K562 (cell line): ENCODE measurements around the gene C16orf78. TPM values are rescaled to one million over a fixed set of nuclear protein-coding genes. Genes with fewer than 3 reads are reported as not detected.

ENCODE experiments used
- ATAC-seq: fragments of 200-7000 bp; cut with Tn5 transposase; 3 replicates; pipeline ENCODE4 v1.9.1; 2020; ENCODE audit warnings: moderate library complexity
- BruUV-seq: library from RNA; stranded (reverse); fragments of 400-500 nt; replicated peaks from 2 replicates; lab custom pipeline; 2021; lab: Mats Ljungman, UMichigan
- CTCF ChIA-PET: fragments of 300-600 bp; formaldehyde crosslinking; extraction: SDS; loops from one replicate; lab custom pipeline; 2021; ENCODE audit warnings: low intra/inter-chr PET ratio; lab: Yijun Ruan, JAX
- POLR2A ChIA-PET: fragments of 300-600, 350-650 bp; sonication (Branson Sonifier 250); formaldehyde crosslinking; extraction: SDS; loops from one replicate; lab custom pipeline; 2021; ENCODE audit warnings: antibody characterized with exemption, inconsistent platforms; lab: Yijun Ruan, JAX
- DNase-seq, 4 experiments: peaks; one replicate each; pipeline versions ENCODE4 v3.0.0 to v3.0.0-alpha.2; 2011 to 2018; ENCODE audit warnings: low spot score in 3 of 4, mixed read lengths in 3 of 4; ENCODE audit errors: extremely low read depth in 1 of 4
- FAIRE-seq: peaks from 2 replicates; lab custom pipeline; 2011; peaks lifted over from hg19 to GRCh38; lab: Jason Lieb, UNC
- H2AFZ ChIP-seq: 2 replicates; pipeline ENCODE4 v1.6.0; 2011; ENCODE audit warnings: low read depth, low read length, control low read depth, inconsistent platforms
- H3K27ac ChIP-seq: fragments of 200-600 bp; 3 replicates; pipeline ENCODE4 v1.8.0; 2011; ENCODE audit warnings: low read depth, mild to moderate bottlenecking, control low read depth, inconsistent platforms, low read length, moderate library complexity, mixed read lengths; ENCODE audit errors: extremely low read depth
- H3K27me3 ChIP-seq, 2 experiments: fragments of 300-600 bp in 1 of 2; 2 replicates in 1 of 2; 3 replicates in 1 of 2; pipeline versions ENCODE4 v1.6.0 to v1.8.0; 2011; ENCODE audit warnings: inconsistent platforms in 2 of 2, low read length in 2 of 2, mild to moderate bottlenecking in 1 of 2, mixed read lengths in 1 of 2, moderate library complexity in 1 of 2; ENCODE audit not compliant: control insufficient read depth in 2 of 2, insufficient read depth in 2 of 2
- H3K36me3 ChIP-seq: fragments of 300-600 bp; 3 replicates; pipeline ENCODE4 v1.8.0; 2011; ENCODE audit warnings: mild to moderate bottlenecking, low read length, inconsistent platforms; ENCODE audit not compliant: control insufficient read depth, insufficient read depth
- H3K4me1 ChIP-seq, 2 experiments: fragments of 200-600 bp in 1 of 2; replicated peaks in 1 of 2; 2 replicates in 1 of 2; 3 replicates in 1 of 2; pipeline versions ENCODE4 v1.5.1 to v1.8.0; 2011; ENCODE audit warnings: inconsistent platforms in 2 of 2, low read length in 2 of 2, mild to moderate bottlenecking in 1 of 2, mixed read lengths in 1 of 2, moderate library complexity in 1 of 2; ENCODE audit not compliant: control insufficient read depth in 2 of 2, insufficient read depth in 2 of 2
- H3K4me2 ChIP-seq: 2 replicates; pipeline ENCODE4 v1.6.1; 2011; ENCODE audit warnings: low read length, control low read depth, inconsistent platforms, mixed read lengths; ENCODE audit not compliant: insufficient read depth
- H3K4me3 ChIP-seq: fragments of 200-600 bp; sonication (generic), shearing (Covaris generic); 2 replicates; pipeline ENCODE4 v1.5.1; 2016; ENCODE audit warnings: control low read depth, inconsistent platforms
- H3K79me2 ChIP-seq: fragments of 200-600 bp; 3 replicates; pipeline ENCODE4 v1.8.0; 2011; ENCODE audit warnings: low read length, inconsistent platforms; ENCODE audit not compliant: control insufficient read depth, insufficient read depth
- H3K9ac ChIP-seq, 2 experiments: 2 replicates each; pipeline versions ENCODE4 v1.6.0 to v1.6.1; 2011; ENCODE audit warnings: low read depth in 2 of 2, low read length in 2 of 2, control low read depth in 1 of 2, inconsistent platforms in 1 of 2, mild to moderate bottlenecking in 1 of 2, mixed read lengths in 1 of 2; ENCODE audit not compliant: insufficient read depth in 1 of 2
- H3K9me1 ChIP-seq: one replicate; pipeline ENCODE4 v1.6.0; 2011; ENCODE audit warnings: inconsistent platforms, mild to moderate bottlenecking, low read length, moderate library complexity; ENCODE audit not compliant: control insufficient read depth, insufficient read depth
- H3K9me3 ChIP-seq: replicated peaks from 2 replicates; pipeline ENCODE4 v1.5.1; 2011; ENCODE audit warnings: low read depth, low read length, inconsistent platforms; ENCODE audit not compliant: control insufficient read depth, insufficient read depth
- H4K20me1 ChIP-seq: replicated peaks from 2 replicates; pipeline ENCODE4 v1.6.1; 2011; ENCODE audit warnings: low read length, inconsistent platforms, mixed read lengths; ENCODE audit not compliant: control insufficient read depth, insufficient read depth
- CBFA2T2 ChIP-seq: fragments of 450-650 bp; conservative IDR thresholded peaks from 2 replicates; pipeline ENCODE4 v1.6.1; 2017; ENCODE audit warnings: mild to moderate bottlenecking
- ESRRB ChIP-seq: fragments of 250-450 bp; sonication (Bioruptor Pico); IDR thresholded peaks from 2 replicates; pipeline ENCODE4 v1.5.0; 2020; ENCODE audit warnings: mild to moderate bottlenecking, moderate library complexity, borderline replicate concordance
- ETS1 ChIP-seq: conservative IDR thresholded peaks from 2 replicates; pipeline ENCODE4 v1.6.1; 2011; ENCODE audit warnings: low read depth, mild to moderate bottlenecking, low read length; ENCODE audit not compliant: control insufficient read depth
- FOXA1 ChIP-seq: fragments of 450-650 bp; IDR thresholded peaks from 2 replicates; pipeline ENCODE4 v1.6.1; 2016; ENCODE audit warnings: mild to moderate bottlenecking, borderline replicate concordance
- GABPB2 ChIP-seq: fragments of 250-450 bp; sonication (Bioruptor Pico); conservative IDR thresholded peaks from 2 replicates; pipeline ENCODE4 v1.5.1; 2021; ENCODE audit warnings: mild to moderate bottlenecking
- GTF2F1 ChIP-seq: IDR thresholded peaks from 2 replicates; pipeline ENCODE4 v1.6.1; 2011; ENCODE audit warnings: low read depth, low read length, improper control_type of control experiment
- KDM1A ChIP-seq, 2 experiments: fragments of 450-650 bp; IDR thresholded peaks; 2 replicates each; pipeline ENCODE4 v1.6.1; 2016; ENCODE audit warnings: mild to moderate bottlenecking in 2 of 2
- MAFF ChIP-seq: IDR thresholded peaks from 2 replicates; pipeline ENCODE4 v1.6.1; 2012; ENCODE audit warnings: low read length, improper control_type of control experiment
- NCOA2 ChIP-seq, 2 experiments: fragments of 450-650 bp; IDR thresholded peaks; 2 replicates each; pipeline ENCODE4 v1.6.1; 2018; ENCODE audit warnings: mild to moderate bottlenecking in 2 of 2, moderate library complexity in 1 of 2; ENCODE audit not compliant: partially characterized antibody in 2 of 2
- NCOA4 ChIP-seq: fragments of 450-650 bp; IDR thresholded peaks from 2 replicates; pipeline ENCODE4 v1.6.1; 2018; ENCODE audit warnings: mild to moderate bottlenecking; ENCODE audit not compliant: partially characterized antibody
- NR2C2 ChIP-seq, 2 experiments: fragments of 200-800 bp in 1 of 2; sonication (Bioruptor generic) in 1 of 2; sonication (generic) in 1 of 2; formaldehyde crosslinking in 1 of 2; IDR thresholded peaks; 2 replicates each; pipeline versions ENCODE4 v1.6.1 to v1.8.0; 2016 to 2022; ENCODE audit warnings: mild to moderate bottlenecking in 1 of 2, missing compliant biosample characterization in 1 of 2, missing genetic modification characterization in 1 of 2, missing genetic modification reagents in 1 of 2
- RFX1 ChIP-seq: fragments of 450-650 bp; IDR thresholded peaks from 2 replicates; pipeline ENCODE4 v1.6.1; 2016; ENCODE audit warnings: mild to moderate bottlenecking, moderate library complexity
- SIN3B ChIP-seq: fragments of 450-650 bp; IDR thresholded peaks from 2 replicates; pipeline ENCODE4 v1.6.1; 2017; ENCODE audit warnings: low read depth, mild to moderate bottlenecking, moderate library complexity
- SP2 ChIP-seq: IDR thresholded peaks from 2 replicates; pipeline ENCODE4 v1.6.1; 2011; ENCODE audit warnings: mild to moderate bottlenecking, low read depth, low read length, moderate library complexity; ENCODE audit not compliant: poor library complexity, severe bottlenecking; ENCODE audit errors: extremely low read depth
- STAT6 ChIP-seq: sonication (generic); formaldehyde crosslinking; IDR thresholded peaks from 2 replicates; pipeline ENCODE4 v1.8.1; 2023; ENCODE audit warnings: mild to moderate bottlenecking, missing genetic modification reagents
- ZNF384 ChIP-seq: IDR thresholded peaks from 2 replicates; pipeline ENCODE4 v1.6.1; 2012; ENCODE audit warnings: low read depth, low read length, improper control_type of control experiment
- ZNF408 ChIP-seq: fragments of 250-450 bp; sonication (Bioruptor Pico); IDR thresholded peaks from 2 replicates; pipeline ENCODE4 v1.4.0; 2020; ENCODE audit warnings: low read depth, mild to moderate bottlenecking, moderate library complexity
- ZNF444 ChIP-seq: fragments of 250-450 bp; sonication (Bioruptor Pico); IDR thresholded peaks from 2 replicates; pipeline ENCODE4 v1.4.0; 2020; ENCODE audit warnings: mild to moderate bottlenecking, moderate library complexity
- ZSCAN32 ChIP-seq: fragments of 450-650 bp; formaldehyde crosslinking; IDR thresholded peaks from 2 replicates; pipeline ENCODE4 v1.4.0; 2020; ENCODE audit warnings: mild to moderate bottlenecking, moderate library complexity
- WGBS: fragments of 100-300 bp; shearing (Covaris generic); methylation state at CpG from one replicate; pipeline ENCODE4 v1.1.6; 2016; ENCODE audit warnings: low coverage, mixed read lengths; ENCODE audit not compliant: insufficient coverage; ENCODE audit errors: missing lambda C conversion rate; 5-methylcytosine and 5-hydroxymethylcytosine counted together
- in situ Hi-C: fragments of 300-500 bp; cut with MboI; formaldehyde crosslinking; loops from 4 replicates; pipeline ENCODE4 v1.15.0; 2018; ENCODE audit warnings: inconsistent platforms, mixed read lengths
- intact Hi-C: fragments of 100-400 bp; cut with micrococcal nuclease; formaldehyde crosslinking; loops from 2 replicates; pipeline ENCODE4 v1.14.2; 2022
- polyA plus RNA-seq, 8 experiments: library from polyadenylated mRNA; depleted of rRNA in 4 of 8; stranded (reverse) in 5 of 8; unstranded in 3 of 8; fragments of >200 nt; fragmentation: Nextera tagmentation in 2 of 8; fragmentation: Illumina TruSeq in 1 of 8; extraction: Ambion mirVana in 2 of 8; extraction: Trizol in 1 of 8; gene quantifications; 2 replicates each; pipeline versions ENCODE4 v1.2.1 to v1.2.3, GENCODE V29; 2011 to 2014; ENCODE audit warnings: inconsistent platforms in 1 of 8, missing spikeins in 1 of 8
- total RNA-seq, 7 experiments: library from RNA; depleted of rRNA in 6 of 7; stranded (reverse); fragments of >200 nt in 6 of 7; fragmentation: Illumina TruSeq in 2 of 7; extraction: Trizol in 2 of 7; gene quantifications; 2 replicates each; pipeline versions ENCODE4 v1.2.1 to v1.2.3, GENCODE V29; 2011 to 2021; ENCODE audit warnings: low replicate concordance in 1 of 7

The C16orf78 gene
- total and polyA plus RNA-seq, 9 of the 15 experiments (the other 6 are each of a cell fraction or from before 2014, with no cell fraction given), result not detected

- BruUV-seq, result no TSS peak
- Histone ChIP-seq H3K79me2 (no peaks in the 10 kb centered on the region), H3K9me3 (no peaks in the 10 kb centered on the region), H4K20me1 (no peaks in the 10 kb centered on the region), H3K27me3 (peaks cover 4 to 14% of the 10 kb centered on the region in 2 experiments; a peak in 2 of 5 replicates), H3K36me3 (no peaks in the 10 kb centered on the region), H2AFZ (no peak overlapping the region), H3K4me3 (no peak overlapping the region), H3K4me2 (no peak overlapping the region), H3K4me1 (no peaks in the 10 kb centered on the region), H3K9ac (no peak overlapping the region), H3K9me1 (no peaks in the 10 kb centered on the region), H3K27ac (no peak overlapping the region)
- FAIRE-seq (no peak), DNase-seq (no peak), ATAC-seq (no peak)
- in situ Hi-C loops (no loop called here), intact Hi-C loops (no loop called here)
- no peak for TF ChIP-seq NCOA2 (IDR thresholded peaks at IDR 0.05; ENCODE audit: partially characterized antibody in 2 of 2)
- no peak for TF ChIP-seq ZNF444 (CRISPR knock-in tag)
- no peak for TF ChIP-seq CBFA2T2
- TF ChIP-seq ESRRB (CRISPR knock-in tag), result no peak
- no peak for TF ChIP-seq GABPB2
- no peak for TF ChIP-seq KDM1A (IDR thresholded peaks at IDR 0.05)
- TF ChIP-seq MAFF, result no peak
- TF ChIP-seq RFX1, result no peak
- TF ChIP-seq SP2, result no peak
- no peak for TF ChIP-seq ZNF384
- TF ChIP-seq SIN3B, result no peak
- TF ChIP-seq ZSCAN32, result no peak
- TF ChIP-seq NR2C2 (CRISPR knock-in tag; IDR thresholded peaks at IDR 0.05), result no peak
- TF ChIP-seq NR2C2 (tag; IDR thresholded peaks at IDR 0.05), result no peak
- no peak for TF ChIP-seq ETS1
- no peak for TF ChIP-seq GTF2F1
- TF ChIP-seq ZNF408 (CRISPR knock-in tag), result no peak
- no peak for TF ChIP-seq NCOA4
- no peak for TF ChIP-seq FOXA1
- no peak for TF ChIP-seq STAT6 (CRISPR knock-in tag)
- CTCF ChIA-PET, result no interaction called here
- WGBS, result 0% methylated on average over 2 of the region's 2 CpGs
- POLR2A ChIA-PET, result no interaction called here
Observed at GRCh38 chr16:49446805-49447204, 73.2 kb downstream of the C16orf78 start.
